Activated naive CD8-positive, alpha-beta T cell (primary cell): ENCODE data around the gene ZP2.
"Not testable (repeated sequence)": the region's sequence is repeated elsewhere in the genome, so short reads cannot be mapped to it uniquely, and the experiment has no call there.

Experiments
- H3K27ac Mint-ChIP-seq: one replicate; pipeline ENCODE4 v1.8.0; 2021; ENCODE audit warnings: mixed read lengths
- H3K27me3 Mint-ChIP-seq: one replicate; pipeline ENCODE4 v1.8.0; 2021; ENCODE audit warnings: mixed read lengths
- H3K36me3 Mint-ChIP-seq: one replicate; pipeline ENCODE4 v1.8.0; 2021; ENCODE audit warnings: mixed read lengths
- H3K4me1 Mint-ChIP-seq: one replicate; pipeline ENCODE4 v1.8.0; 2021; ENCODE audit warnings: low read depth, mixed read lengths
- H3K4me3 Mint-ChIP-seq: one replicate; pipeline ENCODE4 v1.8.0; 2021; ENCODE audit warnings: mild to moderate bottlenecking, mixed read lengths
- H3K9me3 Mint-ChIP-seq: one replicate; pipeline ENCODE4 v1.8.0; 2021; ENCODE audit warnings: low read depth, mixed read lengths

The ZP2 gene

DNA sequence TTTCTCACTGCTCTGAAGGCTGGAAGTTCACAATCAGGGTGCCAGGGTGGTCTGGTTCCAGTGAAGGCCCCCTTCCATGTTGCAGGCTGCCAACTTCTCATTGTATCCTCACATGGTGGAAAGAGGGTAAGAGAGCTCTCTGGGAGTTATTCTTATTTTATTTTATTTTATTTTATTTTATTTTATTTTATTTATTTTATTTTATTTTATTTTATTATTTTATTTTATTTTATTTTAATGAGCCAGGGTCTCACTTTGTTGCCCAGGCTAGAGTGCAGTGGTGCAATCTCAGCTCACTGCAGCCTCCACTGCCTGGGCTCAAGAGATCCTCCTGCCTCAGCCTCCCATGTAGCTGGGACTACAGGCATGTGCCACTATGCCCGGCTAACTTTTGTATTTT is 55.4 kb downstream of the ZP2 start:
- not testable (repeated sequence) for H3K27me3 Mint-ChIP-seq, H3K4me3 Mint-ChIP-seq, H3K36me3 Mint-ChIP-seq, H3K9me3 Mint-ChIP-seq, H3K27ac Mint-ChIP-seq
- H3K4me1 Mint-ChIP-seq = peaks cover 19% of the 10 kb centered on the region

DNA sequence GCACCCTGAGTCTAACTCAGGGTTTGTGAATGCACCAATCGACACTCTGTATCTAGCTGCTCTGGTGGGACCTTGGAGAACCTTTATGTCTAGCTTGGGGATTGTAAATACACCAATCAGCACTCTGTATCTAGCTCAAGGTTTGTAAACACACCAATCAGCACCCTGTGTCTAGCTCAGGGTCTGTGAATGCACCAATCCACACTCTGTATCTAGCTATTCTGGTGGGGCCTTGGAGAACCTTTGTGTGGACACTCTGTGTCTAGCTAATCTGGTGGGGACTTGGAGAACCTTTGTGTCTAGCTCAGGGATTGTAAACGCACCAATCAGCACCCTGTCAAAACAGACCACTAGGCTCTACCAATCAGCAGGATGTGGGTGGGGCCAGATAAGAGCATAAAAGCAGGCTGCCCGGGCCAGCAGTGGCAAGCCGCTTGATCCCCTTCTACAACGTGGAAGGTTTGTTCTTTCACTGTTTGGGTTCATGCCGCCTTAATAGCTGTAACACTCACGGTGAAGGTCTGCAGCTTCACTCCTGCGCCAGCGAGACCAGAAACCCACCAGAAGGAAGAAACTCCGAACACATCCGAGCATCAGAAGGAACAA is 58.1 kb downstream of the ZP2 start:
- not testable (repeated sequence) for H3K4me3 Mint-ChIP-seq, H3K36me3 Mint-ChIP-seq, H3K4me1 Mint-ChIP-seq, H3K27me3 Mint-ChIP-seq, H3K27ac Mint-ChIP-seq, H3K9me3 Mint-ChIP-seq

DNA sequence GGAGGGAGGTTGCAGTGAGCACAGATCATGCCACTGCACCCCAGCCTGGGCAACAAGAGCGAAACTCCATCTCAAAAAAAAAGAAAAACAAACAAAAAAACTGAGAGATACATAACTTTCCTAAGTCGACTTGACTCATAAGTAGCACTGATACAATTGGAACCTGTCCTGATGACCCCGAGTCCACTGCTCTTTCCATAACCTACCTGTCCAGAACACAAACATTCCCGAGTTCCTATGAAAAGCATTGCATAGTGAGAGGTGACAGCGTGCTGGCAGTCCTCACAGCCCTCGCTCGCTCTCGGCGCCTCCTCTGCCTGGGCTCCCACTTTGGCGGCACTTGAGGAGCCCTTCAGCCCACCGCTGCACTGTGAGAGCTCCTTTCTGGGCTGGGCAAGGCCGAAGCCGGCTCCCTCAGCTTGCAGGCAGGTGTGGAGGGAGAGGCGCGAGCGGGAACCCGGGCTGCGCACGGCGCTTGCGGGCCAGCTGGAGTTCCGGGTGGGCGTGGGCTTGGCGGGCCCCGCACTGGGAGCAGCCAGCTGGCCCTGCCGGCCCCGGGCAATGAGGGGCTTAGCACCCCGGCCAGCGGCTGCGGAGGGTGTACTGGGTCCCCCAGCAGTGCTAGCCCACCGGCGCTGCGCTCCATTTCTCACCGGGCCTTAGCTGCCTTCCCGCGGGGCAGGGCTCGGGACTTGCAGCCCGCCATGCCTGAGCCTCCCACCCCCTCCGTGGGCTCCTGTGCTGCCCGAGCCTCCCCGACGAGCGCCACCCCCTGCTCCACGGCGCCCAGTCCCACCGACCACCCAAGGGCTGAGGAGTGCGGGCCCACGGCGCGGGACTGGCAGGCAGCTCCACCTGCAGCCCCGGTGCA is 59.0 kb downstream of the ZP2 start:
- H3K4me1 Mint-ChIP-seq, H3K27ac Mint-ChIP-seq, H3K4me3 Mint-ChIP-seq, H3K27me3 Mint-ChIP-seq, H3K36me3 Mint-ChIP-seq, H3K9me3 Mint-ChIP-seq: not testable (repeated sequence)

GRCh38 chr16:21150375-21151001 is 60.9 kb downstream of the ZP2 start, which contains the start of gene DNAH3:
DNAH3 (minus strand) TSS chr16:21150846; CDS start chr16:21150319, 527 bp downstream.
- no peak within 1 kb of the TSS for H3K4me3 Mint-ChIP-seq
- no peaks in the 10 kb centered on the region for H3K36me3 Mint-ChIP-seq
- H3K4me1 Mint-ChIP-seq = no peaks in the 10 kb centered on the region
- peaks cover 10% of the 10 kb centered on the region for H3K27me3 Mint-ChIP-seq
- no peaks in the 10 kb centered on the region for H3K9me3 Mint-ChIP-seq
- no peak within 1 kb of the TSS for H3K27ac Mint-ChIP-seq
